Panc1 (cell line): ENCODE data around the gene VTI1A. TPM values are rescaled to one million over a fixed set of nuclear protein-coding genes. Genes with fewer than 3 reads are reported as not detected.

Experiments used
- ATAC-seq: fragments of 200-7000 bp; cut with Tn5 transposase; 2 replicates; pipeline ENCODE4 v1.9.1; 2020; ENCODE audit warnings: mild to moderate bottlenecking, moderate library complexity
- BruUV-seq: library from RNA; stranded (reverse); fragments of 400-500 nt; replicated peaks from 2 replicates; lab custom pipeline; 2021; lab: Mats Ljungman, UMichigan
- CTCF ChIA-PET: fragments of 300-600 bp; sonication (Branson Sonifier 250); formaldehyde crosslinking; loops from one replicate; lab custom pipeline; 2022; ENCODE audit warnings: antibody characterized with exemption; lab: Charles Lee
- POLR2A ChIA-PET: fragments of 300-600 bp; sonication (Branson Sonifier 250); formaldehyde crosslinking; loops from one replicate; lab custom pipeline; 2022; ENCODE audit warnings: antibody characterized with exemption; lab: Charles Lee
- DNase-seq: peaks from one replicate; pipeline ENCODE4 v3.0.0-alpha.2; 2010; ENCODE audit warnings: low read depth, low spot score
- H3K27ac ChIP-seq: 2 replicates; pipeline ENCODE4 v1.5.1; 2011; ENCODE audit warnings: mild to moderate bottlenecking, low read length, inconsistent platforms
- H3K27me3 ChIP-seq: fragments of 200-500 bp; sonication (Bioruptor generic); 2 replicates; pipeline ENCODE4 v1.6.0; 2014; ENCODE audit warnings: low read length, inconsistent platforms; ENCODE audit not compliant: control insufficient read depth, insufficient read depth
- H3K36me3 ChIP-seq: fragments of 200-500 bp; sonication (Bioruptor generic); 2 replicates; pipeline ENCODE4 v1.5.1; 2014; ENCODE audit warnings: inconsistent platforms, mild to moderate bottlenecking, low read length, moderate library complexity; ENCODE audit not compliant: control insufficient read depth, insufficient read depth
- H3K4me1 ChIP-seq: 2 replicates; pipeline ENCODE4 v1.5.1; 2011; ENCODE audit warnings: inconsistent platforms, mild to moderate bottlenecking, low read length, moderate library complexity; ENCODE audit not compliant: control insufficient read depth, insufficient read depth
- H3K4me3 ChIP-seq, 2 experiments: 2 replicates each; pipeline ENCODE4 v1.5.1; 2011 to 2012; ENCODE audit warnings: low read depth in 2 of 2, low read length in 2 of 2, mild to moderate bottlenecking in 2 of 2, inconsistent platforms in 1 of 2, moderate library complexity in 1 of 2
- H3K9me3 ChIP-seq: fragments of 200-500 bp; sonication (Bioruptor generic); 2 replicates; pipeline ENCODE4 v1.5.1; 2014; ENCODE audit warnings: low read depth, mild to moderate bottlenecking, inconsistent platforms, low read length, moderate library complexity; ENCODE audit not compliant: control insufficient read depth, insufficient read depth
- POLR2AphosphoS5 ChIP-seq: IDR thresholded peaks from 2 replicates; pipeline ENCODE4 v1.6.1; 2012; ENCODE audit warnings: mild to moderate bottlenecking, low read depth, low read length, moderate library complexity
- SIN3A ChIP-seq: IDR thresholded peaks from 2 replicates; pipeline ENCODE4 v1.6.1; 2012; ENCODE audit warnings: low read depth, mild to moderate bottlenecking, low read length, moderate library complexity, borderline replicate concordance; ENCODE audit not compliant: insufficient read depth
- TCF7L2 ChIP-seq: IDR thresholded peaks from 2 replicates; pipeline ENCODE4 v1.6.1; 2011; ENCODE audit warnings: mild to moderate bottlenecking, low read depth, low read length, inconsistent platforms
- in situ Hi-C: cut with HindIII; loops from 2 replicates; pipeline ENCODE4 v1.10.0; 2016; ENCODE audit warnings: low sequenced_read_pairs, low pct_unique_long_range_greater_than_20kb
- intact Hi-C: fragments of 100-400 bp; cut with micrococcal nuclease; formaldehyde crosslinking; loops from one replicate; pipeline ENCODE4 v1.10.0; 2022; ENCODE audit not compliant: unreplicated experiment
- total RNA-seq: library from RNA; stranded (reverse); gene quantifications from one replicate; pipeline ENCODE4 v1.2.1, GENCODE V29; 2021; ENCODE audit not compliant: unreplicated experiment
- TF ChIP-seq, protein P1 (sequence below): fragments of 450-650 bp; IDR thresholded peaks from 2 replicates; pipeline ENCODE4 v1.5.1; 2017; ENCODE audit warnings: mild to moderate bottlenecking
- TF ChIP-seq, protein P2 (sequence below), 2 experiments: IDR thresholded peaks; 2 replicates each; pipeline ENCODE4 v1.6.1; 2011 to 2012; ENCODE audit warnings: low read depth in 2 of 2, control low read depth in 1 of 2, low read length in 1 of 2, mild to moderate bottlenecking in 1 of 2, moderate library complexity in 1 of 2; ENCODE audit not compliant: insufficient read depth in 1 of 2

The VTI1A gene
- total RNA-seq, 1 experiment from 2014 or later = 36.3 TPM

DNA sequence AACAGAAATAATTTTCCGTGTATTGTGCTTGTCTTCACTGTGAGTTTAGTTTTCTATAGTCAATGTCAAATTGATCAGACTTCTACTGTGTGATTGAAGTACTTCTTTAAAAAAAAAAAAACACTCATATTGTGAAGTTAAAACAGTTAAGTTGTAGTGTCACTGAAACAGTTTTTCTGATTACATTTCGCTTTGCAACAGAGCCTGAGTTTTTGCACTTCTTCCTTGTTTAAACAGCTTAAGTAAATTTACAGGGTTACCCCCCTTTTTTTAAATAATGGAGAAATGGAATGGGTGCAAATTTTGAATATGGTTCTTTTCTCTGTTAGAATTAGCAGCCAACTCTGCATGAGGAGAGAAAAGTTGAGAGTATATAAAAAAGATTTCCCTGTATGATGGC is 117.3 kb downstream of the VTI1A start:
- intact Hi-C loops (loop anchor here (2.0 to 10.0 kb wide), 3 partner anchors 210 to 820 kb away; no protein-coding TSS in a partner anchor), in situ Hi-C loops (no loop called here)
- Histone ChIP-seq H3K27me3 (no peaks in the 10 kb centered on the region), H3K36me3 (no peaks in the 10 kb centered on the region), H3K4me1 (peaks cover 14% of the 10 kb centered on the region; the same call in 1 of the 2 replicates), H3K9me3 (no peaks in the 10 kb centered on the region), H3K27ac (no peak overlapping the region; the same call in 1 of the 2 replicates), H3K4me3 (no peak overlapping the region)
- ATAC-seq = no peak
- DNase-seq = no peak
- TF ChIP-seq POLR2AphosphoS5 (no peak), TCF7L2 (no peak), SIN3A (no peak)
- TF ChIP-seq, protein P1, sequence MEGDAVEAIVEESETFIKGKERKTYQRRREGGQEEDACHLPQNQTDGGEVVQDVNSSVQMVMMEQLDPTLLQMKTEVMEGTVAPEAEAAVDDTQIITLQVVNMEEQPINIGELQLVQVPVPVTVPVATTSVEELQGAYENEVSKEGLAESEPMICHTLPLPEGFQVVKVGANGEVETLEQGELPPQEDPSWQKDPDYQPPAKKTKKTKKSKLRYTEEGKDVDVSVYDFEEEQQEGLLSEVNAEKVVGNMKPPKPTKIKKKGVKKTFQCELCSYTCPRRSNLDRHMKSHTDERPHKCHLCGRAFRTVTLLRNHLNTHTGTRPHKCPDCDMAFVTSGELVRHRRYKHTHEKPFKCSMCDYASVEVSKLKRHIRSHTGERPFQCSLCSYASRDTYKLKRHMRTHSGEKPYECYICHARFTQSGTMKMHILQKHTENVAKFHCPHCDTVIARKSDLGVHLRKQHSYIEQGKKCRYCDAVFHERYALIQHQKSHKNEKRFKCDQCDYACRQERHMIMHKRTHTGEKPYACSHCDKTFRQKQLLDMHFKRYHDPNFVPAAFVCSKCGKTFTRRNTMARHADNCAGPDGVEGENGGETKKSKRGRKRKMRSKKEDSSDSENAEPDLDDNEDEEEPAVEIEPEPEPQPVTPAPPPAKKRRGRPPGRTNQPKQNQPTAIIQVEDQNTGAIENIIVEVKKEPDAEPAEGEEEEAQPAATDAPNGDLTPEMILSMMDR = no peak
- TF ChIP-seq, protein P2, sequence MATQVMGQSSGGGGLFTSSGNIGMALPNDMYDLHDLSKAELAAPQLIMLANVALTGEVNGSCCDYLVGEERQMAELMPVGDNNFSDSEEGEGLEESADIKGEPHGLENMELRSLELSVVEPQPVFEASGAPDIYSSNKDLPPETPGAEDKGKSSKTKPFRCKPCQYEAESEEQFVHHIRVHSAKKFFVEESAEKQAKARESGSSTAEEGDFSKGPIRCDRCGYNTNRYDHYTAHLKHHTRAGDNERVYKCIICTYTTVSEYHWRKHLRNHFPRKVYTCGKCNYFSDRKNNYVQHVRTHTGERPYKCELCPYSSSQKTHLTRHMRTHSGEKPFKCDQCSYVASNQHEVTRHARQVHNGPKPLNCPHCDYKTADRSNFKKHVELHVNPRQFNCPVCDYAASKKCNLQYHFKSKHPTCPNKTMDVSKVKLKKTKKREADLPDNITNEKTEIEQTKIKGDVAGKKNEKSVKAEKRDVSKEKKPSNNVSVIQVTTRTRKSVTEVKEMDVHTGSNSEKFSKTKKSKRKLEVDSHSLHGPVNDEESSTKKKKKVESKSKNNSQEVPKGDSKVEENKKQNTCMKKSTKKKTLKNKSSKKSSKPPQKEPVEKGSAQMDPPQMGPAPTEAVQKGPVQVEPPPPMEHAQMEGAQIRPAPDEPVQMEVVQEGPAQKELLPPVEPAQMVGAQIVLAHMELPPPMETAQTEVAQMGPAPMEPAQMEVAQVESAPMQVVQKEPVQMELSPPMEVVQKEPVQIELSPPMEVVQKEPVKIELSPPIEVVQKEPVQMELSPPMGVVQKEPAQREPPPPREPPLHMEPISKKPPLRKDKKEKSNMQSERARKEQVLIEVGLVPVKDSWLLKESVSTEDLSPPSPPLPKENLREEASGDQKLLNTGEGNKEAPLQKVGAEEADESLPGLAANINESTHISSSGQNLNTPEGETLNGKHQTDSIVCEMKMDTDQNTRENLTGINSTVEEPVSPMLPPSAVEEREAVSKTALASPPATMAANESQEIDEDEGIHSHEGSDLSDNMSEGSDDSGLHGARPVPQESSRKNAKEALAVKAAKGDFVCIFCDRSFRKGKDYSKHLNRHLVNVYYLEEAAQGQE (IDR thresholded peaks at IDR 0.05; ENCODE audit: insufficient read depth in 1 of 2, low read depth in 2 of 2, low read length in 1 of 2) = no peak
- ChIA-PET CTCF (no interaction called here), POLR2A (no interaction called here)
- no TSS peak for BruUV-seq

- ChIA-PET CTCF (interaction anchor here (0.7 kb wide), 1 partner anchor 130 kb away, joined by 3 read pairs; no protein-coding TSS in a partner anchor), POLR2A (no interaction called here)
- peak; percentile 69 for DNase-seq
- H3K9me3 ChIP-seq = no peaks in the 10 kb centered on the region
- H3K4me1 ChIP-seq = peaks cover 14% of the 10 kb centered on the region; the same call in 1 of the 2 replicates
- H3K36me3 ChIP-seq = no peaks in the 10 kb centered on the region
- TF ChIP-seq POLR2AphosphoS5 (no peak), TCF7L2 (no peak), SIN3A (no peak)
- TF ChIP-seq, protein P1 = peak; percentile 85; the same call in 1 of the 2 replicates
- H3K27ac ChIP-seq = no peak overlapping the region
- peak; percentile 89 for ATAC-seq
- in situ Hi-C loops (no loop called here), intact Hi-C loops (loop anchor here (2.0 to 10.0 kb wide), 4 partner anchors 209 to 819 kb away; partner anchors contain the start of gene TCF7L2)
- no peaks in the 10 kb centered on the region for H3K27me3 ChIP-seq
- no TSS peak for BruUV-seq
- no peak overlapping the region for H3K4me3 ChIP-seq
Measured at GRCh38 chr10:112565434-112566053, 118.5 kb downstream of the VTI1A start.
